Activated CD4-positive, alpha-beta T cell treated with anti-CD3 and anti-CD28 coated beads, Interleukin-10, Interleukin-2, amounts not matched to agents 100 ng/mL and 50 ng/mL, durations not matched to agents 16 hours and 8 hours (primary cell): ENCODE data around the gene SNPH.

ENCODE experiments used
- DNase-seq: peaks from one replicate; pipeline ENCODE4 v3.0.0-alpha.2; 2020

Gene SNPH

GRCh38 chr20:1325173-1326030 is 59.3 kb downstream of the SNPH start:
- DNase-seq: peak; percentile 100

DNA sequence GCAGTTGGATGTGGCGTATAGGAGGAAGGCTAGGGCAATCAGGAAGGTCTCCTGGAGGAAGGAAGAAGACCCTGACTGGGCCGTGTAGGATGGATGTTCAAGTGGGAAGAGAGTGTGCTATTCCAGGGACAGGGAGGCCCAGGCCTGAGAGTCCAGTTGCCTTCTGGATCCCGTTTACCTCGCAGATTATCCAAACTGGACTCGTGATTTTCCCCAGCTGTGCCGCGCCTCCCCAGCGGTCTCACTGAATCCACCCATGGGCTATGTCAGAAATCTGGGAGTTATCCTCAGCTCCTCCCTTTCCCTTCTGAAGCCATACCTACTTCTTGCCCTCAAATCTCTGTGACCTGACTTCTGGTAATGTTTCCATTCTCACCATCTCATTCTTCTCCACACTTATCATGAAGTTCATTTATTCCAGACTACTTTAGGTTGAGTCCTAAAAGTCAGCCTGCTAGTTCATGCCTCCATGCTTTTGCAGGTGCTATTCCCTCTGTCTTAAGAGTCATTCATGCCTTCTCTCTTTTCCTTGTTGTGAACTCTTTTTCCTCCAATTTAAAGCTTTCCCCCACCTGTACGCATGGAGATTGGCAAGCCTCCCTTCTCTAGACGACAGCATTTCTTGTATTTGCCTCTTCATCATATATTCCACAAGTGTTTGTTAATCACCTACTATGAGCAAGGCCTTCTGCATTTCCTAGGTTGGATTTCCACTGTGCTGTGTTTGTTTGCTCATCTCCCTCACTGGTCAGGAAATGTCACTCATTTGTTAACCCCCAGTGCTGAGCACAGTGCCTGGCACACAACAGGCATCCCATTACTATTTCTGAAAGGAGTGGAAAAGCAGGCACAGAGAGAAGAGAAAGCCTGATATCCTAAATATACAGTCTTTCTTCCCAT is 60.2 kb downstream of the SNPH start:
- peak; percentile 38 for DNase-seq

DNA sequence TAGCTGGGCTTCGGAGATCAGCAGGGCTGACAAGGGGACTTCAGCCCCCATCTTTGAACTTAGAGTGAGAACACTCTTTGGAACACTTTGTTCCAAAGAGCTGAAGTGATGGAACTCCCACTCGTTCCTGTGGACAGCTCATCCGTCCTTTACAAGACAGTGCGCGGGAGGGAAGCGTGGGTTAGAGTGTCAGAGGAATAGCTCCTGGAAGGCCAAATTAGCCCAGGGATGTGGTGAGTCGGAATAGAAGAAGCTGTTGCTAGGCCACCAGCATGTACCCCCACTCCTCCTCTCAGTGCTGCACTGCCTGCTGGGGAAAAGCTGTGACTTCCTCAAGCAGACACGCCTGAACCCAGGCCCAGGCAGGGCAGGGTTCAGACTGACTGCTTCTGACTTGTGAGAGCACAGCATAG is 61.2 kb downstream of the SNPH start:
- DNase-seq: no peak

- DNase-seq: no peak
Observed at GRCh38 chr20:1327827-1328679, 62.0 kb downstream of the SNPH start.

DNA sequence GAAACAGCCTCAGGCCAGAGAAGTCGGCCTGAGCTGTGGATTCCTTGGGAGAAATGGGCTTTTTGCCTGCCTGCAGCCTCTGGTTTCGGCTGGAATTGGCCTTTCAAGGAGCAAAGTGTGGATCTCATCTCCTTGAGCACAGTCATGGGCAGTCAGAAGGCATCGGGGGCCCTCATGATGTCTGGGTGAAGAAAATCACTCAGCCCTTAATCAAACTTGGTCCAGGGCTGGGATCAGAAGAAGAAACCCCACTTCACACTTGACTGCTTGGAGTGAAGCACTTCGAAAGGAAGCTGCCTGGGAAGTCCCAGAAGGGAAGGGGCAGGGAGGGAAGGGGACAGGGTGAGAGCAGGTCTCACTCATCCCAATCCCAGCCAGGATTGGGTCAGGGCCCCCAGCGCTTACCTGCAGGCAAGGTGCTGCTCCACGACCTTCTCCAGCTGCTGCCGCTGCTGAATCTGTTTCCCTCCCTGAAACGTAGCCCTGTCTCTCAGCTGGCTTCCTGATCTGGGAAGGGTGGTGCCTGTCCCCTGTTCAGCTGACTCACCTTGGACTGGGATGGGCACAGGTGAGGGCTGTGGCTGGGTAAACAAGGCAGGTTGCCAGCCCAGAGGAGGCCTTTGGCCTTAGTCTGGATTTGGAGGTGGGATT is 62.7 kb downstream of the SNPH start, which contains the start of gene SDCBP2:
SDCBP2 (minus strand) TSS at position 460 of the 651 bp plus-strand sequence. CDS start 8,723 bp downstream, outside the sequence.
- DNase-seq: no peak

DNA sequence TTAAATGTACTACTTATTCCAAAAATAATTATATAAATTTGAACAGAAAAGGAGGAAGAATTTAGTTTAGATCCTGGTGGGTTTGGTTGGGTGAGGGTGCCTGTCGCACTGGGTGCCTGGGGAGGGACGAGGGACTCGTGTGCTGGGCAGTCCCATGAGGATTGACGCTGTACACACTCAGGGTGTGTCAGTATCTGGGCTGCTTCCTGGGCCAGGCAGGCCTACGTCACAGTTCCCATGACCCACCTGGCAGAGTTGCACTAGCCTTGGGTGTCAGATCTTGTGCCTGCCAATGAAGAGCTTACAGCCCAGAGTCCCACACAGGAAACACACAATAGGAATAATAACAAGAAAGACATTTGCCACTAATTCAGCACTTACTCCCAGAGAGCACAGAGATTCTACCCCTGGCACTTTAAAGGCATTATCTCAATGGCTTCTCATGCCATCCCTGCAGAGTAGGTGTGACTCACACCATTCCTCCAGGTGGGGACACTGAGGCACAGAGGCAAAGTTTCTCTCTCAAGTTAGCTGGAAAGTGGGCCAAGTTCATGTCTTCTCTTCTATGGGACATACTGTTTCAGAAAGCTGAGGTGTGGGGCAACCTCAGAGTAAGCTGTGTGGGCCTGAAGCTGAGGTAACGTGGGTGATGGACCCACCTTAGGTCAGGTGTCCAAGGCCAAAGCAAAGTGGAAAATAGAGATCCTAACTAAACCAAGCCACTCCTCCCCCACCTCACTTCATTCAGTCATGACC is 64.2 kb downstream of the SNPH start:
- DNase-seq: peak; percentile 41

DNA sequence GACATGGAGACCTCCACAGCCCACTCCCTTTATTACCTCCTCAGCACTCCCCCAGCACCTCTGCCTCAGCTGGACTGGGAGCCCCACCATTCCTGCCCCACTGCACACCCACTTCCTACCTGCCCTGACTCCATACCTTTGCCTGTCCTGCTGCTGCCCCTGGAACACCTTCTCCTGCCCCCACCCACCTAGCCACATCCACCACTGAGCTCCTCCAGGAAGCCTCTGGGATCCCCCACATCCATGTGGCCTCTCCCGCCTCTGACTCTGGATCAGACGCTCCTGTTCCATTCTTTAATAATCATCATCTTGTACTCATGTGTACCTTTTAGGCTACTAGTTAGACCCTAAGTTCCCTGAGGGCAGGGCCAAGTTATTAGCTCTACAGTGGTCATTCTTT is 65.0 kb downstream of the SNPH start:
- no peak for DNase-seq

DNA sequence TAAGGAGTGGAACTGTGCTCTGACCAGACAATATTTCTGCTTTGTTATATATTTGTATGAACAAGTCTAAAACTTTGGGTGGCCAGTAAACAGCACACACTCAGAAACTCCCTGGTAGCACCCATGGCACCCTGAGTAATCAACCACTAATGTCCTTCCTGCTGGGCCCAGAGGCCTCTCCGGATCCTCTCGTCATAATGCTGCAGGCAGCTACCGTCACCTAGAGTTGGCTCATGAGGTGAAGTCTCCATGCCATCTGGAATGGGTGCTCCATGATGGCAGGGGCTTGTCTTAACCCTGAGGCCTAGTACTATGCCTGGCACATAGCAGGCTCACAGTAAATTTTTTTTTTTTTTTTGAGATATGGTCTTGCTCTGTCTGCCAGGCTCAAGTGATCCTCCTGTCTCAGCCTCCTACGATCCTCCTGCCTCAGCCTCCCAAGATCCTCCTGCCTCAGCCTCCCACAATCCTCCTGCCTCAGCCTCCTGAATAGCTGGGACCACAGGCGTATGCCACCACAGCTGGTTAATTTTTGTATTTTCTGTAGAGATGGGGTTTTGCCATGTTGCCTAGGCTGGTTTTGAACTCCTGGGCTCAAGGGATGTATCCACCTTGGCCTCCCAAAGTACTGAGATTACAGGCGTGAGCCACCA is 65.8 kb downstream of the SNPH start:
- no peak for DNase-seq

GRCh38 chr20:1332749-1333300 is 66.7 kb downstream of the SNPH start:
- DNase-seq: no peak

DNA sequence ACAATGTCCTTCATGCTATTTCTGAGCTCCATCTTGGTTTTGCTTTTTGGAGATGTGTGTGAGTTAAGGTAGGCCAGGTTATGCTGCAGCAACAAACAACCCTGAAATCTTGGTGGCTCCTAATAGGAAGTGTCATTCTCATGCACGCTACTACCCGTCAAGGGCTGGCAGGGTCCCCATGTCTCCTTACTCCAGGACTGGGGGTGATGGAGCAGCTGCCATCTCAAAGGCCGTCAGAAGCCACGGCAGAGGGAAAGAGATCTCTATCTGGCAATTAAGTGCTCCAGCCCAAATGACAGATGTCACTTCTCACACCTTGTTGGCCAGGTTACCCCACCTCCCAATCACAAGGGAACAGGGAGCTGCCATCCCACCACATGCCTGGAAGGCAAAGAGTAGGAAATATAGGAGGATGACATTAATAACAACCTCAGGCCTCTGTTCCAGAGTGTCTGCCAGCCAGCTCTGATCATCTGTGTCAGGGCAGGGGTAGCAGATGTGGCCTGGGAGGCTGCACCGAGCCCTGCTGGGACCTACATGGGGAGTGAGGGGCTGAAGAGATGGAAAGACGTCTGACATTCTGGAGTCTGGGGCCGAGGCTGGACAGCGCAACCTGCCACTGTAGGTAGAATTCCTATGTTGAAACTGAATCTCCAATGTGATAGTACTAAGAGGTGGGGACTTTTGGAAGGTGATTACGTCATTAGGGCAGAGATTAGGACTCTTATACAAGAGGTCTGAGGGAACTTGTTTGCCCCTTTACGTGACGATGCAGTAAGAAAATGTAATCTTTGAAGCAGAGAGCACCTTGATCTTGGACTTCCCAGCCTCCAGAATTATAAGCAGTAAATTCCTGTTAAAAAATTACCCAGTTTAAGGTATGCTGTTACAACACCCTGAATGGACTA is 67.6 kb downstream of the SNPH start:
- DNase-seq: no peak

DNA sequence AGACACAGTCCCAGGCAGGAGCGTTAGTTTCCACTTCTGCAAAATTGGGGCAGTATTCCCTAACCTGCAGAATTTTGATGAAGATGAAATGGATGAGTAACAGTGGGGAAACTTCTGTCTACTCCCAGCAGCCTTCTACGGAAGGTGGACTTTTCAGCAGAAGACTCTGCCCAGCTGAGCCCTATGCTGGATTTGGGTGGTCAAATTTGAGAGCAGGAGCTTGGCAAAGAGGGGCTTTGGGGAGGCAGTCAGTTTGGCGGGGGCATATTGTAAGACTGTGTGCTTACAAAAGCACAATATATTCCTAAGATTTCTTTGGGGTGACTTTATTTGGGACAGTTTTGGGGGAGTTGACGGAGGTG is 68.3 kb downstream of the SNPH start:
- DNase-seq: no peak

DNA sequence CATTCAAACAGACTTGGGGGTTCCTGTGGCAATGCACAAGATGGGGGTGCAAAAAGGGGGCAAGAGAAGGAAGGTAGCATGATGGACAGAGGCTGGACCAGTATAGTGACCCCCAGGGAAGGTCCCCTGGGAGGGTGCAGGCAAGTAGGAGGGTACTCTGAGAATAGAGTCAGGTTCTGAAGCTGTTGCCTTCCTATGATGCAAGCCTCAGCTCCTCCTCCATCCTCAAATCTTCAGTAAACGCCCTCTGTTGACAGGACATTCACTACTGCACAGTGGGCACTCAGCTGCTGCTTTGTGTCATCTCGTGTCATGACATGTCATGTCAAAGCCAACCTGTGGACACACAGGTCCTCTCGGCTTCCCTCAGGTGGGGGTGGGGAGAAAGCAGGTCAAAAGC is 68.7 kb downstream of the SNPH start:
- no peak for DNase-seq

DNA sequence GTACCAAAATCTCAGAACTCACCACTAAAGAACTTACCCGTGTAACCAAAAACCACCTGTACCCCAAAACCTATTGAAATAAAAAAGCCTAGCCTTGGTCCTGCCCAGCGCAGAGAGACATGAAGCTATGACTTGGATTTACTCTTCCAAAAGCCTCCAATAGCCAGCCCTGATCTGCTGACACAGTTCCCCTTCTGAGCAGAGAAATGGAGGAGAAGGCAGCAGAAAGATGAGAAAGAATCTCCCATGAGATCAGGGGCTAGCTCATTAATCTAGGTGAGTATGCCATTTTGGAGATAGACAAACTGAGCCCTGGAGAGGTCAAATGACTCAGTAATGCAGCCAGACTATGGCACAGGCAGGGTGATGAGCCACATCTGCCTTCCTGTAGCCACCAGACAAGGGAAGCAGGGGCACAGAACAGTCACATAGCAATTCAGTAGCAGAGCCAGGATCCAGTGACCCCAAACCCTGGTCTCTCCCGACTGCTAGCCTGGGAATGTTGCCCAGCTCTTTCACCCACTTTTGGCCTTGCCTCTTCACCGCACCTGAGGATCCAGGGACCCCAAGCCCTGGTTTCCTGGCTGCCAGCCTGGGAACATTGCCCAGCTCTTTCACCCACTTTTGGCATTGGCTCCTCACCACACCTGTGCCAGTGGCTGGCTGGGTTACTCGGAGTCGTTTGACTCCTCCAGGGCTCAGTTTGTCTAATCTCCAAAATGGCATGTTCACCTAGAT is 70.0 kb downstream of the SNPH start:
- no peak for DNase-seq

DNA sequence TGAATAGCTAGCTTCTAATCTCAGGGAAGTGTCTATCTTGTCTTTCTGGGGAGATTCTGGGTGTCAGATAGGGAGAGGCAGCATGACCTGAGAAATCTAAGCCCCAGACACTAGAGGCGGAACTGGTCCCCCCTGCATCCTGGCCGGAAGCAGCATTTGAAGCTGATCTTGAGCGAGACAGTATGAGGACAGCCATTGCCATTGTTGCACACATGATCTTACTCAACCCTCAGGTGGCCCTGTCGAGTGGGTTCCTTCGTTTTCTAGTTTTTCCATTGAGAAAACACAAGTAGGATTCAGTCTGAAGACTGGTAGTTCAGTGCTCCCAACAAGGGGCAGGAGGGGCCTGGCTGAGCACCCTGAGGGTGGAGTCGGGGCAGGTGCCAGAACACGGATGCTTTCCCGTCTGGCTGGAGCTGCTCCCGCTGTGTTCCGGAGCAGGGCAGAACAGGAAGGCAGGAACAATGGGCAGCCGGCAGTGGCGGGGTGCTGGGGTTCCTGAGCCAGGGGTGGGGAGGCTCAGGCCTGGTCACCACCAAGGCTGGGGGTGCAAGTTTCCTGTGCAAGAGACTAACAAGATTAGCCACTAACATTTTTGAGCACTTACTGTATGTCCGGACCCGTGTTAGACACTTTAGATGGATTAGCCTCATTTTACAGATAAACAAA is 70.7 kb downstream of the SNPH start:
- no peak for DNase-seq

GRCh38 chr20:1337441-1337840 is 71.3 kb downstream of the SNPH start:
- DNase-seq: no peak

DNA sequence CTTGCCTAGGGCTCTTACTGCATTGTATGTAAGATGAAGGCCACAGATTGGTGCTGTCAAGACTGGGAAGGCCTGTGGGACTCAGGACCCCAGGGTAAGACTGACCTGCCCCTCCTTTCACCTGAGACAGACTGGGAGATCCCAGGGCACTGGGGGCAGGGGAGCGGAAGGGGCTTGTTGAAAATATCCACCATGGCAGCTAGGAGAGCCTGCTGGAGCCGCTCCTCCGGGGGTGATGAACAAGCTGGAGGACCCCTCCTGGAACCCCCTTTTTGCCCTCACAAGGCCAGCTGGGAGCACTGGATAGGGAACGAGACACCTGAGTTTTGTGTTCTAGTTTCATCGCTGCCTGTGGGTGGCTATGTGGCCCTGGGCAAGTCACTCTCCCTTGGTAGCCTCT is 72.0 kb downstream of the SNPH start:
- DNase-seq: no peak

DNA sequence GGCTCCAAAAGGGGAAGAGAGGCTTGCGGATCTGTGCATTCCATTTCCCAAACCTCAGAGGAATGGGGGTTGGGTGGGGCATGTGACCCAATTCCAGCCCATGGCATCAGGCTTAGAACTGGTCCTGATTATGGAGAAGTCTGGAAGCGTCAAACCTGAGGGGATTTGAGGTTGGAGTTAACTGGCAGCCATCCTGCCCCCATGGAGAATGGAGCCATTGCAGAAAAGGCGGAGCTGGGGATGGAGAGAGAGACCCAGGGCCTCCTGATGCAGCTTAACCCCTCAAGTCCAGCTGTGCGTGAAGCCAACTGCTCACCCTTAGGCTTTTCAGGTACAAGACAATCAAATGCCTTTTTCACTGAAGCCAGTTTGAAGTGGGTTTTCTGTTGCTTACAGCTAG is 72.7 kb downstream of the SNPH start:
- DNase-seq: no peak

DNA sequence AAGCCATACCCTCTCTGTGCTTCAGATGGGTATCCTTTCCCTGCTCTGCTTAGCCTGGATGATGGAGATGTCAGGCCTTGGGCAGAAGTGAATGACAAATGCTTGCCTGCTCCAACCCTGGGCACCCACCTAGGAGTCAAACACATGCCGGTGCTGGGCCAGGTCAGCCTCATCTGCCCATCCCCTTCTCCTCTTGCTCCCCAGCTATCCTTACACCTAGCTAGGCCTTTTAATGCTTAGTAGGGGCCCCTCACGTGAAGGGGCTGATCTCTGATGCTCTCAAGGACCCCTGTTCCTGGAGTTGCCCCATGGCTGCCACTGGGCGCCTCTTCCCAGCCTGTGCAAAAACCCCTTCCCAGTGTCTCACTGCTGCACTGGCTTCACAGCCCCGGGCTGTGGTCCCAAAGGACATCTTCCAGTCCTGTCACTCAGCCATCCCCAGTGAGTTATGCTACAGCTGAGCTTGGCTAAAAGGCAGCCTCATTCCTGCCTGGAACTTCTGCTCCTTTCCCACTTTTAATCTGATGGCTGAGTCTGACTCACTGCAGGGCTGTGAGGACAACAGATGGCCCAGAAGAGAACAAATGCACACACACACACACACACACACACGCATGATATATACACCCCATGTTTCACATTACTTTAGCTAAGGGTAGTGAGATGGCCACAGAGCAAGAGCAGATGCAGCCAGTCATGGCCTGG is 75.6 kb downstream of the SNPH start:
- no peak for DNase-seq
